GM23338 (cell line): Measurements from ENCODE around the gene IBA57. TPM values are rescaled to one million over a fixed set of nuclear protein-coding genes. Genes with fewer than 3 reads are reported as not detected.

Experiments
- ATAC-seq: fragments of 200-7000 bp; cut with Tn5 transposase; 3 replicates; pipeline ENCODE4 v1.9.1; 2020
- DNase-seq: peaks from one replicate; pipeline ENCODE4 v3.0.0-alpha.2; 2015; ENCODE audit warnings: low spot score
- H2AFZ ChIP-seq: fragments of 200-600 bp; sonication (generic); 2 replicates; pipeline ENCODE4 v1.8.0; 2016; ENCODE audit warnings: antibody characterized with exemption, mild to moderate bottlenecking, moderate library complexity
- H3F3A ChIP-seq: fragments of 200-600 bp; sonication (generic); replicated peaks from 2 replicates; pipeline ENCODE4 v1.8.0; 2017; ENCODE audit warnings: antibody characterized with exemption, mixed run types, low read depth
- H3K27ac ChIP-seq: fragments of 200-600 bp; sonication (generic); 2 replicates; pipeline ENCODE4 v1.6.1; 2016; ENCODE audit warnings: low read depth
- H3K27me3 ChIP-seq: fragments of 200-600 bp; sonication (generic); 2 replicates; pipeline ENCODE4 v1.8.0; 2016; ENCODE audit warnings: mild to moderate bottlenecking, mixed run types, moderate library complexity; ENCODE audit not compliant: insufficient read depth
- H3K36me3 ChIP-seq: fragments of 200-600 bp; sonication (generic); 2 replicates; pipeline ENCODE4 v1.8.0; 2016; ENCODE audit warnings: mild to moderate bottlenecking; ENCODE audit not compliant: insufficient read depth
- H3K4me1 ChIP-seq: fragments of 200-600 bp; sonication (generic); 2 replicates; pipeline ENCODE4 v1.8.0; 2016; ENCODE audit warnings: mild to moderate bottlenecking, moderate library complexity; ENCODE audit not compliant: insufficient read depth
- H3K4me2 ChIP-seq: fragments of 200-600 bp; sonication (generic); 2 replicates; pipeline ENCODE4 v1.7.1; 2017; ENCODE audit warnings: mixed run types
- H3K4me3 ChIP-seq: fragments of 200-600 bp; sonication (generic); 2 replicates; pipeline ENCODE4 v1.6.1; 2016; ENCODE audit warnings: mixed run types
- H3K79me2 ChIP-seq: fragments of 200-600 bp; sonication (generic); replicated peaks from 2 replicates; pipeline ENCODE4 v1.8.0; 2017; ENCODE audit warnings: mild to moderate bottlenecking; ENCODE audit not compliant: insufficient read depth
- H3K9me2 ChIP-seq: fragments of 200-600 bp; sonication (generic); 2 replicates; pipeline ENCODE4 v1.8.0; 2017; ENCODE audit not compliant: insufficient read depth
- H4K20me1 ChIP-seq: fragments of 200-600 bp; sonication (generic); replicated peaks from 2 replicates; pipeline ENCODE4 v1.8.0; 2017; ENCODE audit warnings: mild to moderate bottlenecking; ENCODE audit not compliant: insufficient read depth
- H3K27ac Mint-ChIP-seq: 2 replicates; pipeline ENCODE4 v1.8.0; 2020; ENCODE audit warnings: inconsistent platforms, mild to moderate bottlenecking, moderate library complexity, mixed read lengths
- H3K27me3 Mint-ChIP-seq: 3 replicates; pipeline ENCODE4 v1.8.0; 2022; ENCODE audit warnings: low read depth, mild to moderate bottlenecking, moderate library complexity, mixed read lengths, inconsistent platforms; ENCODE audit not compliant: insufficient read depth, poor library complexity
- H3K36me3 Mint-ChIP-seq: 3 replicates; pipeline ENCODE4 v1.8.0; 2021; ENCODE audit warnings: low read depth, mild to moderate bottlenecking, inconsistent platforms, moderate library complexity, mixed read lengths
- H3K4me1 Mint-ChIP-seq: 3 replicates; pipeline ENCODE4 v1.8.0; 2020; ENCODE audit warnings: mild to moderate bottlenecking, inconsistent platforms, mixed read lengths
- H3K4me3 Mint-ChIP-seq: 3 replicates; pipeline ENCODE4 v1.8.0; 2021; ENCODE audit warnings: moderate library complexity, mild to moderate bottlenecking, inconsistent platforms, mixed read lengths
- H3K9me3 Mint-ChIP-seq: 3 replicates; pipeline ENCODE4 v1.8.0; 2020; ENCODE audit warnings: moderate library complexity, mild to moderate bottlenecking, inconsistent platforms, mixed read lengths
- CREB1 ChIP-seq: fragments of 250-450 bp; sonication (Bioruptor Pico); IDR thresholded peaks from 2 replicates; pipeline ENCODE4 v1.5.0; 2020; ENCODE audit warnings: low read depth, mild to moderate bottlenecking, moderate library complexity
- ETS1 ChIP-seq: IDR thresholded peaks from 2 replicates; pipeline ENCODE4 v1.6.1; 2016; ENCODE audit warnings: antibody characterized with exemption
- EZH2 ChIP-seq: fragments of 200-600 bp; sonication (generic); IDR thresholded peaks from one replicate; pipeline ENCODE4 v1.8.0; 2017; ENCODE audit warnings: antibody characterized with exemption, mild to moderate bottlenecking, low read depth; ENCODE audit not compliant: unreplicated experiment
- EZH2phosphoT487 ChIP-seq: fragments of 200-600 bp; sonication (generic); IDR thresholded peaks from one replicate; pipeline ENCODE4 v1.8.1; 2018; ENCODE audit warnings: antibody characterized with exemption; ENCODE audit not compliant: unreplicated experiment
- JUNB ChIP-seq: IDR thresholded peaks from one replicate; pipeline ENCODE4 v1.6.1; 2016; ENCODE audit warnings: antibody characterized with exemption; ENCODE audit not compliant: unreplicated experiment
- NANOG ChIP-seq: IDR thresholded peaks from 2 replicates; pipeline ENCODE4 v1.6.1; 2016; ENCODE audit warnings: antibody characterized with exemption, borderline replicate concordance
- POLR2AphosphoS5 ChIP-seq: IDR thresholded peaks from 2 replicates; pipeline ENCODE4 v1.6.1; 2016; ENCODE audit warnings: antibody characterized with exemption, low read depth
- REST ChIP-seq: IDR thresholded peaks from one replicate; pipeline ENCODE4 v1.6.1; 2018; ENCODE audit warnings: antibody characterized with exemption; ENCODE audit not compliant: unreplicated experiment
- ZNF114 ChIP-seq: fragments of 250-450 bp; sonication (Bioruptor Pico); IDR thresholded peaks from 2 replicates; pipeline ENCODE4 v1.5.0; 2020; ENCODE audit warnings: mild to moderate bottlenecking, moderate library complexity
- polyA plus RNA-seq: library from polyadenylated mRNA; unstranded; fragments of >200 nt; fragmentation: Nextera tagmentation; extraction: Ambion mirVana; gene quantifications from 2 replicates; pipeline ENCODE4 v1.2.1, GENCODE V29; 2016
- total RNA-seq: library from RNA; depleted of rRNA; stranded (reverse); fragments of >200 nt; shearing (Covaris generic); gene quantifications from 2 replicates; pipeline ENCODE4 v1.2.3, GENCODE V29; 2014
- TF ChIP-seq, protein P1 (sequence below), 2 experiments: fragments of 200-600 bp in 1 of 2; sonication (generic) in 1 of 2; conservative IDR thresholded peaks; 2 replicates each; pipeline versions ENCODE4 v1.5.1 to v1.6.1; 2016 to 2017; ENCODE audit warnings: antibody characterized with exemption in 2 of 2, low read depth in 2 of 2, mild to moderate bottlenecking in 2 of 2, moderate library complexity in 1 of 2
- TF ChIP-seq, protein P2 (sequence below): fragments of 250-450 bp; sonication (Bioruptor Pico); IDR thresholded peaks from 2 replicates; pipeline ENCODE4 v1.5.0; 2020; ENCODE audit warnings: mild to moderate bottlenecking, moderate library complexity

IBA57 gene
- total and polyA plus RNA-seq, 2 experiments from 2014 or later, result 1.1 to 10.3 TPM

GRCh38 chr1:228134591-228134990, 31.0 kb upstream of the IBA57 start (continued):
- TF ChIP-seq, protein P1, sequence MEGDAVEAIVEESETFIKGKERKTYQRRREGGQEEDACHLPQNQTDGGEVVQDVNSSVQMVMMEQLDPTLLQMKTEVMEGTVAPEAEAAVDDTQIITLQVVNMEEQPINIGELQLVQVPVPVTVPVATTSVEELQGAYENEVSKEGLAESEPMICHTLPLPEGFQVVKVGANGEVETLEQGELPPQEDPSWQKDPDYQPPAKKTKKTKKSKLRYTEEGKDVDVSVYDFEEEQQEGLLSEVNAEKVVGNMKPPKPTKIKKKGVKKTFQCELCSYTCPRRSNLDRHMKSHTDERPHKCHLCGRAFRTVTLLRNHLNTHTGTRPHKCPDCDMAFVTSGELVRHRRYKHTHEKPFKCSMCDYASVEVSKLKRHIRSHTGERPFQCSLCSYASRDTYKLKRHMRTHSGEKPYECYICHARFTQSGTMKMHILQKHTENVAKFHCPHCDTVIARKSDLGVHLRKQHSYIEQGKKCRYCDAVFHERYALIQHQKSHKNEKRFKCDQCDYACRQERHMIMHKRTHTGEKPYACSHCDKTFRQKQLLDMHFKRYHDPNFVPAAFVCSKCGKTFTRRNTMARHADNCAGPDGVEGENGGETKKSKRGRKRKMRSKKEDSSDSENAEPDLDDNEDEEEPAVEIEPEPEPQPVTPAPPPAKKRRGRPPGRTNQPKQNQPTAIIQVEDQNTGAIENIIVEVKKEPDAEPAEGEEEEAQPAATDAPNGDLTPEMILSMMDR (conservative IDR thresholded peaks at IDR 0.05; ENCODE audit: low read depth in 2 of 2), result no peak
- no peak for TF ChIP-seq ETS1
- no peak for TF ChIP-seq JUNB
- no peak for TF ChIP-seq EZH2
- no peak for TF ChIP-seq REST

DNA sequence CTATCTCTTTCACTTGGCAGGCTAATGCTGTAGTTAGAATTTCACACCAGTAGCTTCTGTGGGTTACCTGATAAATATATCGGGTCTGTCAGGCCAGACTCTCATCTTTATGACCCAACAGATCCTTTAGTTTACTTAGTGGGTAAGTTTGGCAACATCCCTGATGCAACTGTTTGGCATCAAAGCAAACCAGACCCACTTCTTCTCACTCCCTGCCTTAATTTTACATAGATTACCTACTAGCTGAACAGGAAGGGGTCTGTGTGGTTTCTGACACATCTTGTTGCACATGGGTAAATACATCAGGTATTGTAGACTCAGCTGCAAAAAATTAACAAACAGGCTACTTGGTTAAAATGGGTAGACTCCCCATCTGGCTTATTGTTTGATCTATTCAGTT, 28.7 kb upstream of the IBA57 start:
- no peak overlapping the region for H3K27ac Mint-ChIP-seq
- Histone ChIP-seq H3K4me3 (no peak overlapping the region), H3K9me2 (no peaks in the 10 kb centered on the region), H3K27me3 (peaks cover 38% of the 10 kb centered on the region), H3K27ac (no peak overlapping the region), H3K4me1 (peaks cover 5% of the 10 kb centered on the region; the same call in 1 of the 2 replicates), H4K20me1 (no peaks in the 10 kb centered on the region), H3K79me2 (peaks cover 12% of the 10 kb centered on the region), H3F3A (no peaks in the 10 kb centered on the region), H3K4me2 (no peak overlapping the region), H2AFZ (no peak overlapping the region), H3K36me3 (no peaks in the 10 kb centered on the region)
- no peaks in the 10 kb centered on the region for H3K9me3 Mint-ChIP-seq
- DNase-seq (no peak), ATAC-seq (no peak)
- no peak overlapping the region for H3K4me3 Mint-ChIP-seq
- TF ChIP-seq EZH2, result no peak
- TF ChIP-seq NANOG, result no peak
- TF ChIP-seq CREB1 (CRISPR knock-in tag), result no peak
- TF ChIP-seq, protein P2, sequence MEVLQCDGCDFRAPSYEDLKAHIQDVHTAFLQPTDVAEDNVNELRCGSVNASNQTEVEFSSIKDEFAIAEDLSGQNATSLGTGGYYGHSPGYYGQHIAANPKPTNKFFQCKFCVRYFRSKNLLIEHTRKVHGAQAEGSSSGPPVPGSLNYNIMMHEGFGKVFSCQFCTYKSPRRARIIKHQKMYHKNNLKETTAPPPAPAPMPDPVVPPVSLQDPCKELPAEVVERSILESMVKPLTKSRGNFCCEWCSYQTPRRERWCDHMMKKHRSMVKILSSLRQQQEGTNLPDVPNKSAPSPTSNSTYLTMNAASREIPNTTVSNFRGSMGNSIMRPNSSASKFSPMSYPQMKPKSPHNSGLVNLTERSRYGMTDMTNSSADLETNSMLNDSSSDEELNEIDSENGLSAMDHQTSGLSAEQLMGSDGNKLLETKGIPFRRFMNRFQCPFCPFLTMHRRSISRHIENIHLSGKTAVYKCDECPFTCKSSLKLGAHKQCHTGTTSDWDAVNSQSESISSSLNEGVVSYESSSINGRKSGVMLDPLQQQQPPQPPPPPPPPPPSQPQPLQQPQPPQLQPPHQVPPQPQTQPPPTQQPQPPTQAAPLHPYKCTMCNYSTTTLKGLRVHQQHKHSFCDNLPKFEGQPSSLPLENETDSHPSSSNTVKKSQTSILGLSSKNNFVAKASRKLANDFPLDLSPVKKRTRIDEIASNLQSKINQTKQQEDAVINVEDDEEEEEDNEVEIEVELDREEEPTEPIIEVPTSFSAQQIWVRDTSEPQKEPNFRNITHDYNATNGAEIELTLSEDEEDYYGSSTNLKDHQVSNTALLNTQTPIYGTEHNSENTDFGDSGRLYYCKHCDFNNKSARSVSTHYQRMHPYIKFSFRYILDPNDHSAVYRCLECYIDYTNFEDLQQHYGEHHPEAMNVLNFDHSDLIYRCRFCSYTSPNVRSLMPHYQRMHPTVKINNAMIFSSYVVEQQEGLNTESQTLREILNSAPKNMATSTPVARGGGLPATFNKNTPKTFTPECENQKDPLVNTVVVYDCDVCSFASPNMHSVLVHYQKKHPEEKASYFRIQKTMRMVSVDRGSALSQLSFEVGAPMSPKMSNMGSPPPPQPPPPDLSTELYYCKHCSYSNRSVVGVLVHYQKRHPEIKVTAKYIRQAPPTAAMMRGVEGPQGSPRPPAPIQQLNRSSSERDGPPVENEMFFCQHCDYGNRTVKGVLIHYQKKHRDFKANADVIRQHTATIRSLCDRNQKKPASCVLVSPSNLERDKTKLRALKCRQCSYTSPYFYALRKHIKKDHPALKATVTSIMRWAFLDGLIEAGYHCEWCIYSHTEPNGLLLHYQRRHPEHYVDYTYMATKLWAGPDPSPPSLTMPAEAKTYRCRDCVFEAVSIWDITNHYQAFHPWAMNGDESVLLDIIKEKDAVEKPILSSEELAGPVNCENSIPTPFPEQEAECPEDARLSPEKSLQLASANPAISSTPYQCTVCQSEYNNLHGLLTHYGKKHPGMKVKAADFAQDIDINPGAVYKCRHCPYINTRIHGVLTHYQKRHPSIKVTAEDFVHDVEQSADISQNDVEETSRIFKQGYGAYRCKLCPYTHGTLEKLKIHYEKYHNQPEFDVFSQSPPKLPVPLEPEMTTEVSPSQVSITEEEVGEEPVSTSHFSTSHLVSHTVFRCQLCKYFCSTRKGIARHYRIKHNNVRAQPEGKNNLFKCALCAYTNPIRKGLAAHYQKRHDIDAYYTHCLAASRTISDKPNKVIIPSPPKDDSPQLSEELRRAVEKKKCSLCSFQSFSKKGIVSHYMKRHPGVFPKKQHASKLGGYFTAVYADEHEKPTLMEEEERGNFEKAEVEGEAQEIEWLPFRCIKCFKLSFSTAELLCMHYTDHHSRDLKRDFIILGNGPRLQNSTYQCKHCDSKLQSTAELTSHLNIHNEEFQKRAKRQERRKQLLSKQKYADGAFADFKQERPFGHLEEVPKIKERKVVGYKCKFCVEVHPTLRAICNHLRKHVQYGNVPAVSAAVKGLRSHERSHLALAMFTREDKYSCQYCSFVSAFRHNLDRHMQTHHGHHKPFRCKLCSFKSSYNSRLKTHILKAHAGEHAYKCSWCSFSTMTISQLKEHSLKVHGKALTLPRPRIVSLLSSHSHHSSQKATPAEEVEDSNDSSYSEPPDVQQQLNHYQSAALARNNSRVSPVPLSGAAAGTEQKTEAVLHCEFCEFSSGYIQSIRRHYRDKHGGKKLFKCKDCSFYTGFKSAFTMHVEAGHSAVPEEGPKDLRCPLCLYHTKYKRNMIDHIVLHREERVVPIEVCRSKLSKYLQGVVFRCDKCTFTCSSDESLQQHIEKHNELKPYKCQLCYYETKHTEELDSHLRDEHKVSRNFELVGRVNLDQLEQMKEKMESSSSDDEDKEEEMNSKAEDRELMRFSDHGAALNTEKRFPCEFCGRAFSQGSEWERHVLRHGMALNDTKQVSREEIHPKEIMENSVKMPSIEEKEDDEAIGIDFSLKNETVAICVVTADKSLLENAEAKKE (CRISPR knock-in tag), result no peak
- TF ChIP-seq JUNB, result no peak
- no peak for TF ChIP-seq ETS1
- TF ChIP-seq EZH2phosphoT487, result no peak
- TF ChIP-seq POLR2AphosphoS5, result no peak
- TF ChIP-seq ZNF114 (CRISPR knock-in tag), result no peak
- H3K27me3 Mint-ChIP-seq, result peaks cover 21% of the 10 kb centered on the region
- H3K4me1 Mint-ChIP-seq, result peaks cover 2% of the 10 kb centered on the region; the same call in 1 of the 3 replicates
- no peaks in the 10 kb centered on the region for H3K36me3 Mint-ChIP-seq
